Measurements from ENCODE around the gene SPHK2. TPM values are rescaled to one million over a fixed set of nuclear protein-coding genes. Genes with fewer than 3 reads are reported as not detected.
A peak's percentile ranks its signal among the peaks of the same experiment; 100 is the strongest.

The SPHK2 gene
- total RNA-seq, 1 experiment from 2014 or later = 16.3 TPM

GRCh38 chr19:48658483-48658882 is 39.2 kb downstream of the SPHK2 start:
- no TSS peak for BruUV-seq (replicated peaks)
- CTCF ChIA-PET = interaction anchor here (0.6 to 1.8 kb wide), 3 partner anchors 13 to 725 kb away, joined by 3 to 6 read pairs (median 4); partner anchors contain the start of gene CA11
- Mint-ChIP-seq H3K4me3 (ENCODE audit: unreplicated experiment) (no peak overlapping the region), H3K9me3 (ENCODE audit: unreplicated experiment) (no peaks in the 10 kb centered on the region), H3K27ac (ENCODE audit: low read depth, unreplicated experiment) (no peak overlapping the region), H3K36me3 (ENCODE audit: insufficient read depth, unreplicated experiment) (no peaks in the 10 kb centered on the region), H3K27me3 (ENCODE audit: insufficient read depth, unreplicated experiment) (no peaks in the 10 kb centered on the region), H3K4me1 (ENCODE audit: insufficient read depth, unreplicated experiment) (peaks cover 23% of the 10 kb centered on the region)
- POLR2A ChIA-PET = interaction anchor here (0.6 kb wide), 1 partner anchor 112 kb away, joined by 3 read pairs; no protein-coding TSS in a partner anchor
- TF ChIP-seq, protein P1, sequence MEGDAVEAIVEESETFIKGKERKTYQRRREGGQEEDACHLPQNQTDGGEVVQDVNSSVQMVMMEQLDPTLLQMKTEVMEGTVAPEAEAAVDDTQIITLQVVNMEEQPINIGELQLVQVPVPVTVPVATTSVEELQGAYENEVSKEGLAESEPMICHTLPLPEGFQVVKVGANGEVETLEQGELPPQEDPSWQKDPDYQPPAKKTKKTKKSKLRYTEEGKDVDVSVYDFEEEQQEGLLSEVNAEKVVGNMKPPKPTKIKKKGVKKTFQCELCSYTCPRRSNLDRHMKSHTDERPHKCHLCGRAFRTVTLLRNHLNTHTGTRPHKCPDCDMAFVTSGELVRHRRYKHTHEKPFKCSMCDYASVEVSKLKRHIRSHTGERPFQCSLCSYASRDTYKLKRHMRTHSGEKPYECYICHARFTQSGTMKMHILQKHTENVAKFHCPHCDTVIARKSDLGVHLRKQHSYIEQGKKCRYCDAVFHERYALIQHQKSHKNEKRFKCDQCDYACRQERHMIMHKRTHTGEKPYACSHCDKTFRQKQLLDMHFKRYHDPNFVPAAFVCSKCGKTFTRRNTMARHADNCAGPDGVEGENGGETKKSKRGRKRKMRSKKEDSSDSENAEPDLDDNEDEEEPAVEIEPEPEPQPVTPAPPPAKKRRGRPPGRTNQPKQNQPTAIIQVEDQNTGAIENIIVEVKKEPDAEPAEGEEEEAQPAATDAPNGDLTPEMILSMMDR (IDR thresholded peaks at IDR 0.05; ENCODE audit: unreplicated experiment) = no peak
- DNase-seq (ENCODE audit: unreplicated experiment) = no peak
- intact Hi-C loops (cut with micrococcal nuclease) = no loop called here

GRCh38 chr19:48659768-48660167 is 40.5 kb downstream of the SPHK2 start:
- POLR2A ChIA-PET = interaction anchor here (0.6 to 0.7 kb wide), 2 partner anchors 12 to 18 kb away, joined by 3 read pairs; no protein-coding TSS in a partner anchor
- Mint-ChIP-seq H3K27me3 (ENCODE audit: insufficient read depth, unreplicated experiment) (no peaks in the 10 kb centered on the region), H3K9me3 (ENCODE audit: unreplicated experiment) (no peaks in the 10 kb centered on the region), H3K4me1 (ENCODE audit: insufficient read depth, unreplicated experiment) (peaks cover 18% of the 10 kb centered on the region), H3K4me3 (ENCODE audit: unreplicated experiment) (no peak overlapping the region), H3K27ac (ENCODE audit: low read depth, unreplicated experiment) (no peak overlapping the region), H3K36me3 (ENCODE audit: insufficient read depth, unreplicated experiment) (no peaks in the 10 kb centered on the region)
- TF ChIP-seq, protein P1 (IDR thresholded peaks at IDR 0.05; ENCODE audit: unreplicated experiment) = no peak
- DNase-seq (ENCODE audit: unreplicated experiment) = peak; percentile 65
- BruUV-seq (replicated peaks) = no TSS peak
- CTCF ChIA-PET = no interaction called here
- intact Hi-C loops (cut with micrococcal nuclease) = no loop called here

DNA sequence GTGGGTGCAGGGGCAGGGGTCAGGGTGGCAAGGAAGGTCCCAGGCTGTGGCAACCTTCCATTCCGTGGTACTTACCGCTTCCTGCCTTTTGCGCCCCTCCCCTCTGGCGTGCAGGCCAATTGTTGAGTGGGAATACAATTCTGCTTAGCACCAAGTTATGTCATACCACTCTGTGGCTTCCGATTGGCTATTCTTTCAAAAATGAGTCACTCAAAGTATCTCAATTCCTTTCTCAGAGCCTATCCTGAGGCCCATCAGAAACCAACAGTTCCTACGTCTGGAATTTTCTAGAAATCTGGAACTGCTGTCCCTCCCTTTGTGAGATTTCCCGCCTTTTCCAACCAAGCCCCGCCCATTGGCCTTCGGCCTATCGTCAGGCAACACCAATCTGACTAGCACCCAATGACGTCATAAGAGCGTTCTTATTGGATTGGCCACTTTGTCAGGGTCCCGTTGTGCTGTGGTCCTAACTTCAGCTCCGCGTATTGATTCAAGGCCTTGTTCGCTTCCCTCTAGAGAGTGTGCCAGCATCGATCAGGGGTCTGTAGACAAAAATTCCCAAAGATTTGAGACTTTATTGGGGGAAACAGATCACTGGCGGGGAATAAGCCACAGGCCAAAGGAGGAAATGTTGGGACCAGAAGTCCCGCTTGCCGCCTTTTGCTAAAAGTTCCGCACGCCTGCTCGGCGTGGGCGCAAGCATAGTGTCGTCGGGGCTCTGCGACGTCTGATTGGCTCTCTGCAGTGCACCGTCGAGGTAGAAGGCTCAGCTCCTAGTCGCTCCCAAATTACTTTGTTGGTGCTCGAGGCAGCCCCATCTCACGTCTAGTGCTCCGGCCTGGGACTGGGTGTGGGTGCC is 41.8 kb downstream of the SPHK2 start:
- TF ChIP-seq, protein P1 (IDR thresholded peaks at IDR 0.05; ENCODE audit: unreplicated experiment) = no peak
- BruUV-seq (replicated peaks) = no TSS peak
- Mint-ChIP-seq H3K9me3 (ENCODE audit: unreplicated experiment) (no peaks in the 10 kb centered on the region), H3K36me3 (ENCODE audit: insufficient read depth, unreplicated experiment) (no peaks in the 10 kb centered on the region), H3K27me3 (ENCODE audit: insufficient read depth, unreplicated experiment) (no peaks in the 10 kb centered on the region), H3K4me1 (ENCODE audit: insufficient read depth, unreplicated experiment) (peaks cover 18% of the 10 kb centered on the region), H3K27ac (ENCODE audit: low read depth, unreplicated experiment) (peak overlapping the region; percentile 61), H3K4me3 (ENCODE audit: unreplicated experiment) (peak overlapping the region; percentile 2)
- peak; percentile 92 for DNase-seq (ENCODE audit: unreplicated experiment)
- intact Hi-C loops (cut with micrococcal nuclease) = no loop called here
- CTCF ChIA-PET = no interaction called here
- POLR2A ChIA-PET = no interaction called here

DNA sequence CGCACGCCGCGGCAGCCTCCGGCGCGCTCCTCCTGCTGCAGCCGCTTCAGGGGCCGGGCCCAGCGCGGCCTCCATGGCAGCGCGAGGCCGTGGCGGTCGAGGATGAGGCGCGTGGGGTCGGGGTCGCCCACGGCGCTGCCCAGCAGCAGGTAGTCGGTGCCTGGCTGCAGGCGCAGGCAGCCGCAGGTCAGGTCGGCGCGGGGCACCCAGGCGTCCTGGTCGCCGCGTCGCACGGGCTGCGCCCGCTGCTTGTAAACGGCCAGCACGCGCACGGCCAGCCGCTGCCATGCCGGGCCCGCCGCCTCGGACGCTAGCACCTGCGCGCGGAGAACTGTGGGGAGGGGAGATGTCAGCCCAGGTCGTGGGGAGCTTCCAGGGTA is 42.4 kb downstream of the SPHK2 start:
- TF ChIP-seq, protein P1 (IDR thresholded peaks at IDR 0.05; ENCODE audit: unreplicated experiment) = no peak
- H3K27ac Mint-ChIP-seq (ENCODE audit: low read depth, unreplicated experiment) = no peak overlapping the region
- intact Hi-C loops (cut with micrococcal nuclease) = no loop called here
- no peaks in the 10 kb centered on the region for H3K27me3 Mint-ChIP-seq (ENCODE audit: insufficient read depth, unreplicated experiment)
- no peak for DNase-seq (ENCODE audit: unreplicated experiment)
- H3K9me3 Mint-ChIP-seq (ENCODE audit: unreplicated experiment) = no peaks in the 10 kb centered on the region
- H3K4me3 Mint-ChIP-seq (ENCODE audit: unreplicated experiment) = no peak overlapping the region
- no peaks in the 10 kb centered on the region for H3K36me3 Mint-ChIP-seq (ENCODE audit: insufficient read depth, unreplicated experiment)
- CTCF ChIA-PET = no interaction called here
- peaks cover 15% of the 10 kb centered on the region for H3K4me1 Mint-ChIP-seq (ENCODE audit: insufficient read depth, unreplicated experiment)
- POLR2A ChIA-PET = no interaction called here
- BruUV-seq (replicated peaks) = no TSS peak

All from MCF 10A (cell line).